NCI-H226 (cell line): ENCODE data around the gene VGF.
A peak's percentile ranks its signal among the peaks of the same experiment; 100 is the strongest.
"Not testable (repeated sequence)": the region's sequence is repeated elsewhere in the genome, so short reads cannot be mapped to it uniquely, and the experiment has no call there.

Source experiments
- DNase-seq: peaks from one replicate; pipeline ENCODE4 v3.0.0-alpha.2; 2015

VGF gene

GRCh38 chr7:101134399-101134980 is 30.9 kb downstream of the VGF start:
- no peak for DNase-seq

- no peak for DNase-seq
These were observed 31.6 kb downstream of the VGF start for GRCh38 chr7:101133621-101134398.

- not testable (repeated sequence) for DNase-seq
These were observed 32.5 kb downstream of the VGF start for GRCh38 chr7:101132626-101133600.

GRCh38 chr7:101129603-101130117 is 35.7 kb downstream of the VGF start:
- no peak for DNase-seq

GRCh38 chr7:101128040-101128834 is 37.1 kb downstream of the VGF start:
- no peak for DNase-seq

- DNase-seq, result no peak
These were observed 37.8 kb downstream of the VGF start for GRCh38 chr7:101127460-101128039.

GRCh38 chr7:101126651-101127459 is 38.5 kb downstream of the VGF start, which contains the start of gene SERPINE1:
SERPINE1 (plus strand) TSS chr7:101127104; CDS start chr7:101128394, 1,290 bp downstream.
- peak; percentile 97 for DNase-seq

- peak; percentile 80 for DNase-seq
These were observed 39.2 kb downstream of the VGF start for GRCh38 chr7:101125989-101126650.

- DNase-seq, result peak; percentile 86
These were observed 40.9 kb downstream of the VGF start for GRCh38 chr7:101124376-101125056.

- no peak for DNase-seq
These were observed 41.7 kb downstream of the VGF start for GRCh38 chr7:101123703-101124068.

- DNase-seq, result no peak
These were observed 42.3 kb downstream of the VGF start for GRCh38 chr7:101122933-101123702.

GRCh38 chr7:101121991-101122932 is 43.1 kb downstream of the VGF start:
- DNase-seq, result peak; percentile 99

GRCh38 chr7:101121631-101121990 is 43.8 kb downstream of the VGF start:
- DNase-seq, result not testable (repeated sequence)

- DNase-seq, result no peak
These were observed 45.1 kb downstream of the VGF start for GRCh38 chr7:101120315-101120714.

- DNase-seq, result no peak
These were observed 45.5 kb downstream of the VGF start for GRCh38 chr7:101119876-101120275.

- DNase-seq, result no peak
These were observed 46.5 kb downstream of the VGF start for GRCh38 chr7:101118856-101119255.

GRCh38 chr7:101116898-101117297 is 48.5 kb downstream of the VGF start:
- DNase-seq, result peak; percentile 70

- DNase-seq, result no peak
These were observed 50.2 kb downstream of the VGF start for GRCh38 chr7:101115215-101115614.
